ENCODE results near the gene FSTL3. TPM values are rescaled to one million over a fixed set of nuclear protein-coding genes. Genes with fewer than 3 reads are reported as not detected.

The FSTL3 gene
- total RNA-seq, 1 experiment from 2014 or later: 40.9 TPM

DNA sequence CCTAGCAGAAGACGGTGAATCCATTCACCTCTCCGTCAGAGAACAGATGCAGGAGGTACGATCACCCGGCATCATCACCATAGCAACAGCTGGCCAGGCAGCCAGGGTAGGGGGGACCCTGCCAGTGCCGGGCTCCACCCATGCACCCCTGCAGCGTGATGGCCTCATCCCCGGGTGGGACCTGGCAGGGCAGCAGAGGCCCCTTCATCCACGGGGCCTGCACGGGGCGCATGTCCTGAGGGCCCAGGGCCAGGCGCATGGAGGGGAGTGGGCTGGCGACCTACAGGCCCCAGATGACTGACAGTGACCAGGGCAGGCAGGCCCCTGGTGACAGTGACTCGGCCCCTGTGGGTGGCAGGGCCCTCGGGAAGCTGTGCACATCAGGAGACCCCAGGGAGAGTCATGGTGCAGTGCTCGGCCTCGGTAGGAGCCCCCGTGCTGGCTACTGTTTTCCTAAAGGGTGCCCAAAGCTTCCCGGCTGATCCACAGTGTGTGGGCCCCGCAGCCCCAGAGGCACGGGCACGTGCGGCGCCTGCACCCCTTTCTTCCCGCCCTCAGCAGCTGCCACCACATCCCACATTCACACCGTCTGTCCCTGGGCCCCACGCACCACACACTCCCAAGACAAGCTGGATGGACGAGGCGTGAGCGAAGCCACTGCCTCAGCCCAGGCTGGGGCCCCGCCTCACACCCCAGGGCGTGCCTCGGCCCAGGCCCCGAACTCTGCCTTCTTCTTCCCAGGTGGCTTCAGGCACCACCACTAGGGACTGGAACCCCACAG, 17.9 kb upstream of the FSTL3 start:
- no peaks in the 10 kb centered on the region for H3K9me3 ChIP-seq (ENCODE audit: insufficient read depth, low read depth)
- intact Hi-C loops (cut with micrococcal nuclease; ENCODE audit: unreplicated experiment): no loop called here
- no TSS peak for BruUV-seq (replicated peaks)
- H4K20me1 ChIP-seq (ENCODE audit: insufficient read depth): peaks cover 87% of the 10 kb centered on the region
- H3K9me2 ChIP-seq (ENCODE audit: insufficient read depth): no peaks in the 10 kb centered on the region
- H3K36me3 ChIP-seq (ENCODE audit: low read depth): 0 out of 2 replicates have a peak, but pooled peaks cover 4% of the 10 kb centered on the region
- 0 out of 2 replicates have a peak, but pooled peaks cover 8% of the 10 kb centered on the region for H3F3A ChIP-seq (ENCODE audit: insufficient read depth, low read depth)
- no peak overlapping the region for H3K4me2 ChIP-seq
- H3K4me3 ChIP-seq: no peak overlapping the region
- no peak overlapping the region for H3K27ac ChIP-seq
- peaks cover 9% of the 10 kb centered on the region for H3K4me1 ChIP-seq (replicated peaks; ENCODE audit: insufficient read depth)
- CTCF ChIA-PET: no interaction called here
- POLR2A ChIA-PET (ENCODE audit: unreplicated experiment): no interaction called here
- TF ChIP-seq, protein P1, sequence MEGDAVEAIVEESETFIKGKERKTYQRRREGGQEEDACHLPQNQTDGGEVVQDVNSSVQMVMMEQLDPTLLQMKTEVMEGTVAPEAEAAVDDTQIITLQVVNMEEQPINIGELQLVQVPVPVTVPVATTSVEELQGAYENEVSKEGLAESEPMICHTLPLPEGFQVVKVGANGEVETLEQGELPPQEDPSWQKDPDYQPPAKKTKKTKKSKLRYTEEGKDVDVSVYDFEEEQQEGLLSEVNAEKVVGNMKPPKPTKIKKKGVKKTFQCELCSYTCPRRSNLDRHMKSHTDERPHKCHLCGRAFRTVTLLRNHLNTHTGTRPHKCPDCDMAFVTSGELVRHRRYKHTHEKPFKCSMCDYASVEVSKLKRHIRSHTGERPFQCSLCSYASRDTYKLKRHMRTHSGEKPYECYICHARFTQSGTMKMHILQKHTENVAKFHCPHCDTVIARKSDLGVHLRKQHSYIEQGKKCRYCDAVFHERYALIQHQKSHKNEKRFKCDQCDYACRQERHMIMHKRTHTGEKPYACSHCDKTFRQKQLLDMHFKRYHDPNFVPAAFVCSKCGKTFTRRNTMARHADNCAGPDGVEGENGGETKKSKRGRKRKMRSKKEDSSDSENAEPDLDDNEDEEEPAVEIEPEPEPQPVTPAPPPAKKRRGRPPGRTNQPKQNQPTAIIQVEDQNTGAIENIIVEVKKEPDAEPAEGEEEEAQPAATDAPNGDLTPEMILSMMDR (conservative IDR thresholded peaks at IDR 0.05): no peak
- TF ChIP-seq EZH2 (IDR thresholded peaks at IDR 0.05; ENCODE audit: low read depth): no peak
- no peak overlapping the region for H2AFZ ChIP-seq
- peaks cover 95% of the 10 kb centered on the region for H3K79me2 ChIP-seq (ENCODE audit: low read depth)
- DNase-seq: no peak
- no peaks in the 10 kb centered on the region for H3K27me3 ChIP-seq (ENCODE audit: insufficient read depth, low read depth)

DNA sequence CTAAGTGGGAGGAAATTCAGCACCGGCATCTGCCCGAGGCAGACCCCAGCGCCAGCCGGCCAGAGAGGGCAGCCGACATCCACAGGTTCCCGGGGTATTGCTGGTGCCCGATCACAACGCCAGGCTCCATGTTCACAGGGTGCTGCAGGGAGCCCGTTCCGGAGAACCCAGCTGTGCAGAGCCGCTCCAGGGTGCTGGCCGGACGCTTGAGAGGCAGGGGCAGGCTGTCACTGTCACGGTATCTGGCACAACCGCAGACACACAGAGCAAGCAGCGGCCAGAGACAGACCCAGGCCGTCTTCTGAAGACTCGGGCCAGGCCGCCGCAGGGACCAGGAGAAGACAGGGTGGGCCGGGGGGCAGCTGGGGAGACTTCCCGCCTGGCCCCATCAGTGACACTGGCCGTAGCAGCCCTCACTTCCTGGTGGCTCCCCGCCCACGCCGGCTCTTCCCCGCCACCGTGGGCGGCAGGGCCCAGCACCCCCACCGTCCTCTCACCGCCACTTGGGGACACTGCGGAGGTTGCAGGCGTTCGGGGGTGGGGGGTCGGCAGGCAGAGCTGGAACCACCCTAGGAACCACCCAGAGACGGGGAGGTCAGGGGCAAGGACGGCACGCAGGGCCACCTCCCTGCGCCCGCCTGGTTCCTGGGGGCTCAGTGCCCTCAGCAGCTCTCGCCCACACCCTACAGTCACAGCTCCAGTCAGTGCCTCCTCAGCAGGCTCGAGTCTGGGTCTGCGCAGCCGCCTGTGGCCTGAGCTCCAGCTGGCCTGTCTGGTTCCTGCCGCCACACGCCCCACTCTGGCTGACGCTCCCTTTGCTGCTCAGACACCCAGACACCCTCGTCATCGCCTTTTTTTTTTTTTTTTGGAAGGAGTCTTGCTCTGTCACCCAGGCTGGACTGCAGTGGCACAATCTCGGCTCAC, 17.0 kb upstream of the FSTL3 start:
- BruUV-seq (replicated peaks): no TSS peak
- no peak overlapping the region for H2AFZ ChIP-seq
- H3K4me3 ChIP-seq: no peak overlapping the region
- H3K9me2 ChIP-seq (ENCODE audit: insufficient read depth): no peaks in the 10 kb centered on the region
- peaks cover 14% of the 10 kb centered on the region for H3K4me1 ChIP-seq (replicated peaks; ENCODE audit: insufficient read depth)
- intact Hi-C loops (cut with micrococcal nuclease; ENCODE audit: unreplicated experiment): no loop called here
- H3K4me2 ChIP-seq: no peak overlapping the region
- H3K27ac ChIP-seq: no peak overlapping the region
- 0 out of 2 replicates have a peak, but pooled peaks cover 4% of the 10 kb centered on the region for H3K36me3 ChIP-seq (ENCODE audit: low read depth)
- no peaks in the 10 kb centered on the region for H3K27me3 ChIP-seq (ENCODE audit: insufficient read depth, low read depth)
- DNase-seq: no peak
- H3K9me3 ChIP-seq (ENCODE audit: insufficient read depth, low read depth): no peaks in the 10 kb centered on the region
- ChIA-PET POLR2A (ENCODE audit: unreplicated experiment) (no interaction called here), CTCF (no interaction called here)
- no peak for TF ChIP-seq EZH2 (IDR thresholded peaks at IDR 0.05; ENCODE audit: low read depth)
- TF ChIP-seq, protein P1 (conservative IDR thresholded peaks at IDR 0.05): no peak
- peaks cover 13% of the 10 kb centered on the region for H3F3A ChIP-seq (ENCODE audit: insufficient read depth, low read depth)
- peaks cover 86% of the 10 kb centered on the region for H3K79me2 ChIP-seq (ENCODE audit: low read depth)
- H4K20me1 ChIP-seq (ENCODE audit: insufficient read depth): peaks cover 78% of the 10 kb centered on the region

DNA sequence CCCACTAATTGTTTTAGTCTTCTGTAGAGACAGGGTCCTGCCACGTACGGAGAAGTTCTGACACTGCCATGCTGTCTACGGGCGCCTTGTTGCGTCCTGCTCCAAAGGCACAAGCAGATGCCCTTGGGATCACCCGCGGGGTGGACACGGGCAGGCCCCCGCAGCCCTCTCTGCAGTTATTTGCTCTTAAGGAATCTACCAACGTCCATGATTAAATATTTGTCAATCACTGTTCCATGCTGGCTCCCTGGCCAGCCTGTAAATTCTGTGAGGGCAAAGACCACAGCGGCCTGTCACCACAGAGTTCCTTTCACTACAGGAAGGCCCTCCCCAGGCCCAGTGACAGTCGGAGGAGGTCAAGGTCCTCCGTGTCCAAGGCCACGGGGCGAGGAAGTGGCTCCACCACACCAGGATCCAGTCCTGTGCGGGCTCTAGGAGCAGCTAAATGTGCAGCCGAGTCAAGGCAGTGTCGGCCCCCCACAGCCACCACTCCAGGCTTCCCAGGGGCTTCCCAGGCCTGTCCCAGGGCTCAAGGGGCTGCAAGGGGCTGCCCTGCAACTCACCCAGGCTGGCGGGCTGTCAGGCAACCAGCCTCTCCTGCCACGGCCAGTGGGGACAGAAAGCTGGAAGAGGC, 15.3 kb upstream of the FSTL3 start:
- H3K79me2 ChIP-seq (ENCODE audit: low read depth): peaks cover 70% of the 10 kb centered on the region
- DNase-seq: no peak
- no peak overlapping the region for H3K27ac ChIP-seq
- TF ChIP-seq, protein P1 (conservative IDR thresholded peaks at IDR 0.05): no peak
- no peak for TF ChIP-seq EZH2 (IDR thresholded peaks at IDR 0.05; ENCODE audit: low read depth)
- no TSS peak for BruUV-seq (replicated peaks)
- peak overlapping the region; percentile 99 for H3K4me3 ChIP-seq
- H4K20me1 ChIP-seq (ENCODE audit: insufficient read depth): peaks cover 60% of the 10 kb centered on the region
- intact Hi-C loops (cut with micrococcal nuclease; ENCODE audit: unreplicated experiment): loop anchor here (5.0 to 10.0 kb wide), 3 partner anchors 74 to 264 kb away; partner anchors contain the start of genes ARID3A, HCN2 and MISP
- CTCF ChIA-PET: interaction anchor here (0.6 kb wide), 1 partner anchor 12 kb away, joined by 3 read pairs; no protein-coding TSS in a partner anchor
- H3K4me1 ChIP-seq (replicated peaks; ENCODE audit: insufficient read depth): peaks cover 14% of the 10 kb centered on the region
- POLR2A ChIA-PET (ENCODE audit: unreplicated experiment): no interaction called here
- H2AFZ ChIP-seq: no peak overlapping the region
- no peaks in the 10 kb centered on the region for H3K9me3 ChIP-seq (ENCODE audit: insufficient read depth, low read depth)
- H3K9me2 ChIP-seq (ENCODE audit: insufficient read depth): no peaks in the 10 kb centered on the region
- H3K36me3 ChIP-seq (ENCODE audit: low read depth): 0 out of 2 replicates have a peak, but pooled peaks cover 4% of the 10 kb centered on the region
- H3F3A ChIP-seq (ENCODE audit: insufficient read depth, low read depth): peaks cover 11% of the 10 kb centered on the region
- peak overlapping the region; percentile 100 for H3K4me2 ChIP-seq
- H3K27me3 ChIP-seq (ENCODE audit: insufficient read depth, low read depth): no peaks in the 10 kb centered on the region

All from PC-9 (cell line).